Parathyroid adenoma (tissue), 2 donors: ENCODE data around the gene AGAP1.

Experiments
- H2AFZ ChIP-seq: fragments of 300-600 bp; sonication (generic); one replicate; pipeline ENCODE4 v1.7.0; 2017; ENCODE audit warnings: antibody characterized with exemption, mild to moderate bottlenecking
- H3K27ac ChIP-seq: fragments of 300-600 bp; sonication (generic); one replicate; pipeline ENCODE4 v1.7.0; 2017
- H3K27me3 ChIP-seq: fragments of 300-600 bp; sonication (generic); one replicate; pipeline ENCODE4 v1.7.0; 2017; ENCODE audit warnings: low read length; ENCODE audit not compliant: control insufficient read depth, insufficient read depth
- H3K36me3 ChIP-seq: fragments of 300-600 bp; sonication (generic); one replicate; pipeline ENCODE4 v1.7.0; 2017; ENCODE audit warnings: low read length; ENCODE audit not compliant: control insufficient read depth, insufficient read depth
- H3K4me1 ChIP-seq: fragments of 300-600 bp; sonication (generic); one replicate; pipeline ENCODE4 v1.7.0; 2017; ENCODE audit warnings: control low read depth
- H3K4me2 ChIP-seq: fragments of 300-600 bp; sonication (generic); one replicate; pipeline ENCODE4 v1.7.0; 2017; ENCODE audit warnings: low read length
- H3K4me3 ChIP-seq: fragments of 300-600 bp; sonication (generic); one replicate; pipeline ENCODE4 v1.7.0; 2017; ENCODE audit warnings: low read depth, low read length
- H3K79me2 ChIP-seq: fragments of 300-600 bp; sonication (generic); one replicate; pipeline ENCODE4 v1.7.0; 2017; ENCODE audit warnings: control low read depth
- H3K9ac ChIP-seq: fragments of 300-600 bp; sonication (generic); one replicate; pipeline ENCODE4 v1.7.0; 2017; ENCODE audit warnings: mild to moderate bottlenecking
- H3K9me3 ChIP-seq: fragments of 300-600 bp; sonication (generic); one replicate; pipeline ENCODE4 v1.7.0; 2017; ENCODE audit warnings: low read length; ENCODE audit not compliant: control insufficient read depth
- TF ChIP-seq, protein P1 (sequence below): fragments of 300-600 bp; sonication (generic); IDR thresholded peaks from one replicate; pipeline ENCODE4 v1.7.0; 2017; ENCODE audit warnings: antibody characterized with exemption, mild to moderate bottlenecking
- donor health status: primary hyperparathyroidism.

The AGAP1 gene

DNA sequence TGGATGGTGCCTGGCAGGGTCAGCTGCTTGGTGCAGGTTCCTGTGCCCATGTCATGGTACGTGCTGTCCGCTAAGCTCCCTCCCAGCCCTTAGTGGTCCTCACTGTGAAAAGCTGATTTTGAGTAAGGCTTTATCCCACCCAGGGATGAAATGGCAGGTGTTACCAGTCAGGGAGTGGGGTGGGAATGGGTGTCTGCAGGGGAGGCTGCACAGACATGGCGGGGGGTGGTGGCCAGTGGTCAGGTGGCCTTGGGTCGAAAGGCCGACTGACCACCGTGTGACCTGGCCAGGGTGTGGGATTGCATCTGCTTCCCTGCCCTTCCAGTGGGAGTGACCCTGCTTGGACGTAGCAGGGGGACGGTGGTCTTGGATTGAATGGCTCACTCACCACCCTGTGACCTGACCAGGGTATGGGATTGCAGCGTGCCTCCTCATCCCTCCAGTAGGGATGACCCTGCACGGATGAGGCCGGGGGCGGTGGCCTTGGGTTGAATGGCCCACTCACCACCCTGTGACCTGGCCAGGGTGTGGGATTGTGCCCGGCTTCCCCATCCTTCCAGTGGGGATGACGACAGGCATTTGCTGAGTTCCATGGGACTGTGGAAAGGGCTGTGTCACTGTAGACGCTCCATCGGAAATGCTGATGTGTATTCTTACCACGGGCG lies 29.8 kb downstream of the AGAP1 start:
- peaks cover 59% of the 10 kb centered on the region for H3K79me2 ChIP-seq
- no peaks in the 10 kb centered on the region for H3K9me3 ChIP-seq
- no peak overlapping the region for H3K27ac ChIP-seq
- H3K9ac ChIP-seq = no peak overlapping the region
- H3K4me2 ChIP-seq = no peak overlapping the region
- TF ChIP-seq, protein P1, sequence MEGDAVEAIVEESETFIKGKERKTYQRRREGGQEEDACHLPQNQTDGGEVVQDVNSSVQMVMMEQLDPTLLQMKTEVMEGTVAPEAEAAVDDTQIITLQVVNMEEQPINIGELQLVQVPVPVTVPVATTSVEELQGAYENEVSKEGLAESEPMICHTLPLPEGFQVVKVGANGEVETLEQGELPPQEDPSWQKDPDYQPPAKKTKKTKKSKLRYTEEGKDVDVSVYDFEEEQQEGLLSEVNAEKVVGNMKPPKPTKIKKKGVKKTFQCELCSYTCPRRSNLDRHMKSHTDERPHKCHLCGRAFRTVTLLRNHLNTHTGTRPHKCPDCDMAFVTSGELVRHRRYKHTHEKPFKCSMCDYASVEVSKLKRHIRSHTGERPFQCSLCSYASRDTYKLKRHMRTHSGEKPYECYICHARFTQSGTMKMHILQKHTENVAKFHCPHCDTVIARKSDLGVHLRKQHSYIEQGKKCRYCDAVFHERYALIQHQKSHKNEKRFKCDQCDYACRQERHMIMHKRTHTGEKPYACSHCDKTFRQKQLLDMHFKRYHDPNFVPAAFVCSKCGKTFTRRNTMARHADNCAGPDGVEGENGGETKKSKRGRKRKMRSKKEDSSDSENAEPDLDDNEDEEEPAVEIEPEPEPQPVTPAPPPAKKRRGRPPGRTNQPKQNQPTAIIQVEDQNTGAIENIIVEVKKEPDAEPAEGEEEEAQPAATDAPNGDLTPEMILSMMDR = no peak
- H3K36me3 ChIP-seq = no peaks in the 10 kb centered on the region
- no peak overlapping the region for H2AFZ ChIP-seq
- H3K4me1 ChIP-seq = peaks cover 9% of the 10 kb centered on the region
- H3K27me3 ChIP-seq = no peaks in the 10 kb centered on the region
- H3K4me3 ChIP-seq = no peak overlapping the region

DNA sequence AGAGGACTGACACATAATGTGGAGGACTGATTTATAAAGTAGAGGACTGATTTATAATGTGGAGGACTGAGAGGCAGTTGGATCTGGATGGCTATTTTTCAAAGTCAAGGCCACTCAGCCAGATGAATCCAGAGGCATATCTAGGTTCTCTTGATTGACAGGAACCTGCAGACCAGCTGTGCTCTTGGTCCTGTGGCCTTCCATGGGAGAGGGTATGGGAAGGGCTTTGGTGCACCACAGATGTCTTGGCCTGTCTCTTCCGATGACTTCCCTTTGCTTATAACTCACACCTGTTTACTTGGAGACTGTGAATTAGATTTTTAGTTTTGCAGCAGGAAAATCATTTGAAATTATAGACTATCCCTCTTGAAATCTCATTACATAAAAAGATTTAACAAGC lies 32.3 kb downstream of the AGAP1 start:
- peaks cover 55% of the 10 kb centered on the region for H3K79me2 ChIP-seq

DNA sequence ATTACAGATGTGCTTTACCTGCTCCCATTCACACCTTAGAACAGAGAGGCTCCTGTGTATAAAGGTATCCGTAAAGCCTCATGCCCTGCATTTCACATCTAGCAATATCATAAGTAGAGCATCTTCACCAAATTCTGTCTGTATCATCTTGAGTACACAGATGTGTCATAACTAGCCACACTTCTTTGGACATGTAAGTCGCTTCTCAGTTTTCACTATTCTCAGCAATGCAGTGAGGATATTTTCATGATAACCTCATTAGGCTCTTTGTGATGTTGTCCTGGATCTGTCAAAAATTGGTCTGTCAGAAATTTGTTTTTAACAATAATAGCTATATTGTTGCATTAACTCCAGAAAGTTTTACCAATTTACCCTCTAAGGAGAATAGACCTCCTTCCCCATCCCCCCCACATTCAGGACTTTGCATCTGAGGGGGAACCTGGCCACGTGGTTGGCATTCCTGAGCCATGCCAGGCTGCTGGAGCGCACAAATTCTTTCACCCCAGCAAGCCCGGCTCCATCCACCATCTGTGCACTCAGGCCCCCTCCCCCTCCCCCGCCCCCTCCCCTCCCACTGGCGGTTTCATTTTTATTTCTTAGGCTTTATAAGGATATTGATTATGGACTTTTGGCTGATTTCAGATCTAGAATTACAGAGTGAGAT lies 34.1 kb downstream of the AGAP1 start:
- H2AFZ ChIP-seq = no peak overlapping the region
- H3K4me3 ChIP-seq = no peak overlapping the region
- no peak overlapping the region for H3K9ac ChIP-seq
- H3K27me3 ChIP-seq = no peaks in the 10 kb centered on the region
- H3K9me3 ChIP-seq = no peaks in the 10 kb centered on the region
- TF ChIP-seq, protein P1 = no peak
- H3K36me3 ChIP-seq = no peaks in the 10 kb centered on the region
- H3K79me2 ChIP-seq = peaks cover 43% of the 10 kb centered on the region
- no peak overlapping the region for H3K27ac ChIP-seq
- H3K4me2 ChIP-seq = no peak overlapping the region
- H3K4me1 ChIP-seq = no peaks in the 10 kb centered on the region

More for the DNA sequence above, 32.3 kb downstream of the AGAP1 start:
- peaks cover 9% of the 10 kb centered on the region for H3K4me1 ChIP-seq
- H3K27ac ChIP-seq = no peak overlapping the region
- no peaks in the 10 kb centered on the region for H3K9me3 ChIP-seq
- no peak overlapping the region for H3K4me2 ChIP-seq
- no peaks in the 10 kb centered on the region for H3K27me3 ChIP-seq
- H3K9ac ChIP-seq = no peak overlapping the region
- TF ChIP-seq, protein P1 = no peak
- no peak overlapping the region for H3K4me3 ChIP-seq
- H3K36me3 ChIP-seq = no peaks in the 10 kb centered on the region
- no peak overlapping the region for H2AFZ ChIP-seq

DNA sequence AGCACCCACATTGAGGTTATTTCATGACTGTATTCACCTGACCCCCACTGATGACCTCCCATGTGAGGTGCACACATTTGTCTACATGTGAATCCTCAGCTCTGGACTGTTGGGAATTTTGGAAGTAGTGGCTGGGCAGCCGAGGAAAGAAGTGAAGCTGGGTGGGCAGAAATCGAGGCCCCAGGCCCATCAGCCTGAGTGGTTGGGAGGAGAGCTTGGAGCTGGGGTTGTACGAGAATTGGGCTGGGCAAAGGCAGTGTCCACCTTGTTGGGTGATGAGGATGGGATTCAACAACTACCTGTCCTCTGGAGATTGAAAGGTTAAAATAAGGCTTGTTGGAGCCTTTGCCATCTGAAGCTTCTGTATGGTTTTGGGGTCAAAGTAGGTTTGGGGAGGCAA lies 35.8 kb downstream of the AGAP1 start:
- H3K4me1 ChIP-seq = peaks cover 3% of the 10 kb centered on the region
- no peaks in the 10 kb centered on the region for H3K36me3 ChIP-seq
- H3K27me3 ChIP-seq = no peaks in the 10 kb centered on the region
- H2AFZ ChIP-seq = no peak overlapping the region
- H3K4me2 ChIP-seq = no peak overlapping the region
- H3K79me2 ChIP-seq = peaks cover 39% of the 10 kb centered on the region
- no peak overlapping the region for H3K9ac ChIP-seq
- TF ChIP-seq, protein P1 = no peak
- no peak overlapping the region for H3K4me3 ChIP-seq
- no peak overlapping the region for H3K27ac ChIP-seq
- H3K9me3 ChIP-seq = no peaks in the 10 kb centered on the region
